Adrenal gland (tissue), 12 donors: ENCODE data around the gene PDCD1. TPM values are rescaled to one million over a fixed set of nuclear protein-coding genes. Genes with fewer than 3 reads are reported as not detected.

Experiments
- DNase-seq, 7 donors: peaks; one replicate each; pipeline ENCODE4 v3.0.0-alpha.2; 2019 to 2020
- H3K27ac ChIP-seq, 5 donors: fragments of 200-600 bp; sonication (generic) in 4 of 5; 1 replicate in 3 of 5; 2 replicates in 2 of 5; pipeline versions ENCODE4 v1.5.1 to v1.8.0; 2016 to 2020; ENCODE audit warnings: mild to moderate bottlenecking in 1 of 5
- H3K27me3 ChIP-seq: fragments of 200-600 bp; 2 replicates; pipeline ENCODE4 v1.8.0; 2021
- H3K36me3 ChIP-seq, 2 donors: fragments of 200-600 bp; replicated peaks in 1 of 2; 1 replicate in 1 of 2; 2 replicates in 1 of 2; pipeline versions ENCODE4 v1.5.1 to v1.8.0; 2018 to 2022
- H3K4me1 ChIP-seq, 2 donors: fragments of 200-600 bp; replicated peaks in 1 of 2; 1 replicate in 1 of 2; 2 replicates in 1 of 2; pipeline versions ENCODE4 v1.5.1 to v1.8.0; 2018 to 2021
- H3K4me3 ChIP-seq, 4 donors: fragments of 200-600 bp; sonication (generic) in 3 of 4; one replicate each; pipeline ENCODE4 v1.5.1; 2016 to 2018
- H3K9me3 ChIP-seq, 3 donors: fragments of 200-600 bp; sonication (generic) in 1 of 3; replicated peaks in 1 of 3; 1 replicate in 2 of 3; 2 replicates in 1 of 3; pipeline versions ENCODE4 v1.5.1 to v1.8.0; 2016 to 2021
- CTCF ChIP-seq, 6 experiments: fragments of 450-650 bp in 4 of 6; fragments of 200-600 bp in 2 of 6; sonication (generic) in 1 of 6; IDR thresholded peaks; 1 replicate in 5 of 6; 2 replicates in 1 of 6; pipeline versions ENCODE4 v1.5.1 to v1.8.0; 2016 to 2021; ENCODE audit warnings: antibody characterized with exemption in 6 of 6, mild to moderate bottlenecking in 2 of 6, moderate library complexity in 1 of 6
- POLR2A ChIP-seq, 2 donors: fragments of 450-650 bp; IDR thresholded peaks; one replicate each; pipeline ENCODE4 v1.6.1; 2017; ENCODE audit warnings: antibody characterized with exemption in 2 of 2, mild to moderate bottlenecking in 2 of 2, moderate library complexity in 1 of 2
- WGBS, 4 donors: extraction: QIAGEN DNeasy Blood & Tissue Kit in 2 of 4; methylation state at CpG; one replicate each; pipeline versions ENCODE4 v1.1.5 to v1.1.7; 2013 to 2017; 5-methylcytosine and 5-hydroxymethylcytosine counted together
- intact Hi-C, 2 donors: fragments of 100-400 bp; cut with DNase I; formaldehyde crosslinking; loops; one replicate each; pipeline versions ENCODE4 v1.14.1 to v1.15.0; 2022 to 2023
- polyA plus RNA-seq, 3 donors: library from polyadenylated mRNA; stranded (reverse); fragments of 200-250 nt in 2 of 3; fragments of 350-450 nt in 1 of 3; fragmentation: Illumina TruSeq in 1 of 3; extraction: RNeasy Lipid Tissue Mini Kit (QIAGEN cat#74804) in 1 of 3; gene quantifications; one replicate each; pipeline ENCODE4 v1.2.3, GENCODE V29; 2013 to 2014
- total RNA-seq, 9 donors: library from RNA; depleted of rRNA in 4 of 9; stranded (reverse); fragments of >200 nt in 4 of 9; fragments of 120-200 nt in 1 of 9; fragmentation: NEBNext Ultra II Directional in 1 of 9; extraction: Animal tissue kit (Norgen Biotek cat#: 25700) in 1 of 9; gene quantifications; one replicate each; pipeline versions ENCODE4 v1.1.0 to v1.2.4, GENCODE V29; 2013 to 2023
- donor health status: healthy with polysubstance abuse.
- donor health status: Bipolar disorder and iron deficiency.
- donor health status: DM: yes; HTN: yes; CAD: no.
- donor health status: DM: no; HTN: no; CAD: no.
- donor health status: DM: no; HTN: no; CAD: no.
- donor health status: DM: yes; HTN: yes; CAD: no.

PDCD1 gene
- total and polyA plus RNA-seq, 12 donors, result 0.23 to 2.0 (median 0.45) TPM; not detected in 4

GRCh38 chr2:241810307-241811200 is 48.1 kb downstream of the PDCD1 start:
- intact Hi-C loops, result no loop called here
- H3K27me3 ChIP-seq, result no peaks in the 10 kb centered on the region
- 72 to 84% (median 80%) methylated on average over 9 to 27 of the region's 28 CpGs for WGBS, 4 donors
- peak in 1 of 7 donors; percentile 40 for DNase-seq
- H3K9me3 ChIP-seq, result no peaks in the 10 kb centered on the region
- H3K4me1 ChIP-seq, result no peaks in the 10 kb centered on the region
- H3K4me3 ChIP-seq, result no peak overlapping the region
- H3K27ac ChIP-seq, result peak overlapping the region in 1 of 5 donors; percentile 16
- no peaks in the 10 kb centered on the region for H3K36me3 ChIP-seq
- TF ChIP-seq POLR2A (IDR thresholded peaks at IDR 0.05) (no peak), CTCF (IDR thresholded peaks at IDR 0.05) (no peak)

GRCh38 chr2:241809383-241810306 is 49.0 kb downstream of the PDCD1 start:
- no peaks in the 10 kb centered on the region for H3K36me3 ChIP-seq
- no peak for TF ChIP-seq CTCF (IDR thresholded peaks at IDR 0.05)
- TF ChIP-seq POLR2A (IDR thresholded peaks at IDR 0.05), result no peak
- WGBS, 4 donors, result 77 to 86% (median 84%) methylated on average over 24 to 29 of the region's 29 CpGs
- DNase-seq, result no peak
- peaks cover 1 to 4% of the 10 kb centered on the region in 2 donors for H3K4me1 ChIP-seq
- H3K9me3 ChIP-seq, result no peaks in the 10 kb centered on the region
- intact Hi-C loops, result no loop called here
- H3K27me3 ChIP-seq, result peaks cover 2% of the 10 kb centered on the region
- H3K27ac ChIP-seq, result no peak overlapping the region
- H3K4me3 ChIP-seq, result no peak overlapping the region

- Histone ChIP-seq H3K9me3 (no peaks in the 10 kb centered on the region), H3K4me3 (no peak within 1 kb of the TSS), H3K27me3 (peaks cover 10% of the 10 kb centered on the region), H3K4me1 (peaks cover 9 to 12% of the 10 kb centered on the region in 2 donors), H3K27ac (peak within 1 kb of the TSS in 1 of 5 donors; percentile 36), H3K36me3 (no peaks in the 10 kb centered on the region)
- peak in 1 of 7 donors; percentile 47 for DNase-seq
- 89 to 91% (median 89%) methylated on average over 24 to 31 of the region's 31 CpGs for WGBS, 4 donors
- no peak for TF ChIP-seq CTCF (IDR thresholded peaks at IDR 0.05)
- TF ChIP-seq POLR2A (IDR thresholded peaks at IDR 0.05), result no peak
- intact Hi-C loops, result no loop called here
Observed at GRCh38 chr2:241808721-241809382, 49.8 kb downstream of the PDCD1 start, which contains the start of gene NEU4. TSS of gene NEU4 (plus strand) at chr2:241809193. CDS start at chr2:241814485, 5,292 bp downstream.
